ENCODE results near the gene IRF3. TPM values are rescaled to one million over a fixed set of nuclear protein-coding genes. Genes with fewer than 3 reads are reported as not detected.

IRF3 gene
- total and polyA plus RNA-seq, 2 of the 4 experiments (the other 2 are of a cell fraction) = 39.6 to 65.2 TPM

DNA sequence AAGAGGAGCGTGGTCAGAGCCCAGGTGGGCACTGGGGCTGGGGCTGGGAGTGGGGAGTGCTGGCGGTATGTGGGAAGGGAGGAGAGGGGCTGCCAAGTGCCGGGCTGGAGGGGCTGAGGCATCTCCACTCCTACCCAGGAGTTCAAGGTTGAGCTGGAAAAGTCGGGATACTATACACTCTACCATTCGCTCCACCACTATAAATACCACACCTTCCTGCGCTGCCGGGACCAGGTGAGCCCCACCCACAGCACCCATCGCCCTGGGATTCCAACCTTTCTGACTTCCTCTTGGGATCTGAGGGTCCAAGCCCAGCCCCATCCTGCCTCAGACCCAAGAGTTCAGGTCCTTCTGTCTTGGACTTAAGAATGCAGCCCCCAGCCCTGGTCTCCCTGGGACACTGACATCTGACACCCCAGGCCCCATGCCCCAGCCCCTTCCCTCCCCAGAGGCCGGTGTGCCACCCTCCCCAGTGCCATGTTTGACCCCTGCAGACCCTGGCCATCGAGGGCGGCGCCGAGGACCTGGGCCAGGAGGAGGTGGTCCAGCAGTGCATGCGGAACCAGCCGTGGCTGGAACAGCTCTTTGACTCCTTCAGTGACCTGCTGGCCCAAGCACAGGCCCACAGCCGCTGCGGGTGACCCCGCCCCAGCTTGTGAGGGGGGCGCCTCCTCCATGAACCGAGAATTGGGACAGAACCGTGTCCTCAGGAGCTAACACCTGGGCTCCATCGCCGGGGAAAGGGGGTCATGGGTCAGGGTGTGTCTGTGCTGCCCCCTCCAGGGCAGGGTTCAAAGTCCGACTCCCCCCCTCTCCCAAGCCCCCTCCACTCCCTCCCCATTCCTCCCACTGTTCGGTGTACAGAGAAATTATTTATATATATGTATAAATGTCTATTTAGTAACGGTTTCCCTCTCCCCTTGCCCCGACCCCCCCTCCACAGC, 40.4 kb downstream of the IRF3 start:
- ChIA-PET CTCF (no interaction called here), POLR2A (ENCODE audit: unreplicated experiment) (no interaction called here)
- no peaks in the 10 kb centered on the region for H3K9me3 ChIP-seq (ENCODE audit: control insufficient read depth, insufficient read depth, low read length)
- DNase-seq (no peak), ATAC-seq (ENCODE audit: low read depth) (0 out of 2 replicates have a peak, but pooled peaks have one; percentile 18)
- H2BK120ac ChIP-seq (ENCODE audit: low read depth, low read length) = no peak overlapping the region
- H3K9ac ChIP-seq (ENCODE audit: low read depth, low read length) = no peak overlapping the region
- no peak overlapping the region for H2AK9ac ChIP-seq (replicated peaks; ENCODE audit: low read depth, low read length, poor library complexity)
- H3K4me2 ChIP-seq (ENCODE audit: low read depth, low read length) = no peak overlapping the region
- H2BK5ac ChIP-seq (ENCODE audit: low read depth, low read length, poor library complexity, severe bottlenecking) = no peak overlapping the region
- no peak overlapping the region for H3K4ac ChIP-seq (ENCODE audit: low read depth, low read length)
- BruUV-seq (replicated peaks) = no TSS peak
- no peak overlapping the region for H3K18ac ChIP-seq (ENCODE audit: low read depth, low read length)
- peaks cover 0 to 22% of the 10 kb centered on the region in 2 experiments for H3K79me1 ChIP-seq (ENCODE audit: low read depth in 1 of 2, low read length in 2 of 2)
- H3K9me1 ChIP-seq (ENCODE audit: insufficient read depth, low read length) = no peaks in the 10 kb centered on the region
- no peak overlapping the region for H4K8ac ChIP-seq (ENCODE audit: low read depth in 2 of 2, low read length in 2 of 2)
- H4K5ac ChIP-seq (ENCODE audit: low read depth, low read length) = no peak overlapping the region
- intact Hi-C loops (cut with micrococcal nuclease) = no loop called here
- dilution Hi-C loops (cut with HindIII; ENCODE audit: low sequenced_read_pairs, unreplicated experiment) = no loop called here
- H3K23ac ChIP-seq (ENCODE audit: low read depth, low read length) = no peak overlapping the region
- no peak overlapping the region for H2AFZ ChIP-seq (replicated peaks; ENCODE audit: low read length, poor library complexity)
- 91% methylated on average over 9 of the region's 27 CpGs; no CpG with 5 or more reads in 1 of the 2 experiments for WGBS, 2 experiments (ENCODE audit: extremely low coverage in 2 of 2, insufficient read length in 1 of 2)
- peaks cover 33% of the 10 kb centered on the region for H3K36me3 ChIP-seq (ENCODE audit: control insufficient read depth, insufficient read depth, low read length)
- H3K27me3 ChIP-seq (ENCODE audit: control insufficient read depth, insufficient read depth, low read length) = no peaks in the 10 kb centered on the region
- peaks cover 2% of the 10 kb centered on the region for H4K20me1 ChIP-seq (ENCODE audit: insufficient read depth, low read length)
- no peaks in the 10 kb centered on the region for H3K4me1 ChIP-seq (ENCODE audit: control insufficient read depth, insufficient read depth, low read length)
- no peak overlapping the region for H2BK20ac ChIP-seq (ENCODE audit: low read depth, low read length)
- H3K27ac ChIP-seq (ENCODE audit: insufficient read depth, low read length) = no peak overlapping the region
- H4K91ac ChIP-seq (ENCODE audit: insufficient read depth, low read depth, low read length) = no peak overlapping the region
- in situ Hi-C loops (cut with MboI; ENCODE audit: low sequenced_read_pairs) = no loop called here
- H2AK5ac ChIP-seq (ENCODE audit: low read depth, low read length) = no peak overlapping the region
- H3K14ac ChIP-seq (replicated peaks; ENCODE audit: low read depth, low read length) = no peak overlapping the region
- H2BK15ac ChIP-seq (ENCODE audit: low read depth, low read length) = no peak overlapping the region
- no peak overlapping the region for H3K56ac ChIP-seq (ENCODE audit: extremely low read depth, insufficient read depth, low read length)
- H3K4me3 ChIP-seq (ENCODE audit: insufficient read depth, low read depth, low read length) = no peak overlapping the region
- TF ChIP-seq POLR2A (IDR thresholded peaks at IDR 0.05; ENCODE audit: low read depth, low read length) (no peak), MAFK (IDR thresholded peaks at IDR 0.05; ENCODE audit: low read depth, low read length) (no peak), CHD1 (IDR thresholded peaks at IDR 0.05; ENCODE audit: low read depth, low read length) (no peak), RCOR1 (IDR thresholded peaks at IDR 0.05; ENCODE audit: insufficient replicate concordance, low read length) (no peak), BHLHE40 (IDR thresholded peaks at IDR 0.05; ENCODE audit: low read depth, low read length) (no peak), RFX5 (IDR thresholded peaks at IDR 0.05; ENCODE audit: low read depth, low read length) (no peak), FOS (IDR thresholded peaks at IDR 0.05; ENCODE audit: low read depth, low read length) (no peak), SMC3 (IDR thresholded peaks at IDR 0.05; ENCODE audit: low read depth, low read length) (no peak), CEBPB (IDR thresholded peaks at IDR 0.05; ENCODE audit: low read depth, low read length) (no peak), NFE2L2 (IDR thresholded peaks at IDR 0.05; ENCODE audit: low read depth, low read length) (no peak), MXI1 (IDR thresholded peaks at IDR 0.05; ENCODE audit: borderline replicate concordance, low read depth, low read length) (no peak)
- TF ChIP-seq, protein P1, sequence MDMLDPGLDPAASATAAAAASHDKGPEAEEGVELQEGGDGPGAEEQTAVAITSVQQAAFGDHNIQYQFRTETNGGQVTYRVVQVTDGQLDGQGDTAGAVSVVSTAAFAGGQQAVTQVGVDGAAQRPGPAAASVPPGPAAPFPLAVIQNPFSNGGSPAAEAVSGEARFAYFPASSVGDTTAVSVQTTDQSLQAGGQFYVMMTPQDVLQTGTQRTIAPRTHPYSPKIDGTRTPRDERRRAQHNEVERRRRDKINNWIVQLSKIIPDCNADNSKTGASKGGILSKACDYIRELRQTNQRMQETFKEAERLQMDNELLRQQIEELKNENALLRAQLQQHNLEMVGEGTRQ (IDR thresholded peaks at IDR 0.05; ENCODE audit: low read depth, low read length) = no peak
- TF ChIP-seq, protein P2, sequence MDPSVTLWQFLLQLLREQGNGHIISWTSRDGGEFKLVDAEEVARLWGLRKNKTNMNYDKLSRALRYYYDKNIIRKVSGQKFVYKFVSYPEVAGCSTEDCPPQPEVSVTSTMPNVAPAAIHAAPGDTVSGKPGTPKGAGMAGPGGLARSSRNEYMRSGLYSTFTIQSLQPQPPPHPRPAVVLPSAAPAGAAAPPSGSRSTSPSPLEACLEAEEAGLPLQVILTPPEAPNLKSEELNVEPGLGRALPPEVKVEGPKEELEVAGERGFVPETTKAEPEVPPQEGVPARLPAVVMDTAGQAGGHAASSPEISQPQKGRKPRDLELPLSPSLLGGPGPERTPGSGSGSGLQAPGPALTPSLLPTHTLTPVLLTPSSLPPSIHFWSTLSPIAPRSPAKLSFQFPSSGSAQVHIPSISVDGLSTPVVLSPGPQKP (IDR thresholded peaks at IDR 0.05; ENCODE audit: borderline replicate concordance, low read depth, low read length) = no peak

All from IMR-90 (cell line).